Measurements from ENCODE around the gene GSG1L. TPM values are rescaled to one million over a fixed set of nuclear protein-coding genes. Genes with fewer than 3 reads are reported as not detected.

GSG1L gene
- polyA plus RNA-seq, 4 donors: 0.09 to 0.22 TPM; not detected in 2

DNA sequence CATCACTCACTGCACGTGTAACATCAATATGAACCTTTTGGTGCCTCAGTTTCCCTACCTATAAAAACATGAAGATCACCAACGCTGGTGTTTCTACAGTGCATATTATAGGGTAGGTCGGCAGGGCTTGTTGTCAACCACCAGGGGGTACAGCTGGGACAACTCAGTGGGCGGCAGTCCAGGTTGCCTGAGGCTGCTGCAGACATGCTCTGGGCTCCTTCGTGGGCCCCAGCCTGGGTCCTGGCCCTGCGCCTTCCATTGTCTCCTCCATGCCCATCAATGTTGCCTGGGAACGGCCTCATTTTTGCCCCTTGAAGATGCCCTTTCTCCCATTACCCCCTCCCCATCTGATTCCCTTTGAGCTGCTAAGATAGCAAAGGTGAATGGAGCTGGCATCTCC lies 89.8 kb downstream of the GSG1L start:
- FAIRE-seq (no peak), DNase-seq (no peak)
- Histone ChIP-seq H3K36me3 (ENCODE audit: control insufficient read depth in 3 of 3, insufficient read depth in 2 of 3, low read depth in 1 of 3, low read length in 3 of 3) (no peaks in the 10 kb centered on the region), H3K4me1 (ENCODE audit: control insufficient read depth in 3 of 3, insufficient read depth in 2 of 3, low read depth in 1 of 3, low read length in 2 of 3) (no peaks in the 10 kb centered on the region), H3K27me3 (ENCODE audit: control insufficient read depth in 3 of 3, insufficient read depth in 3 of 3, low read length in 3 of 3) (no peaks in the 10 kb centered on the region), H3K27ac (ENCODE audit: low read depth in 1 of 3, low read length in 2 of 3) (no peak overlapping the region), H3K4me3 (ENCODE audit: low read depth in 1 of 3, low read length in 3 of 3) (no peak overlapping the region), H3K9me3 (ENCODE audit: control insufficient read depth in 2 of 2, insufficient read depth in 1 of 2, low read depth in 1 of 2, low read length in 1 of 2) (no peaks in the 10 kb centered on the region)
- WGBS, 3 donors: 55 to 69% (median 62%) methylated on average over 7 of the region's 7 CpGs

DNA sequence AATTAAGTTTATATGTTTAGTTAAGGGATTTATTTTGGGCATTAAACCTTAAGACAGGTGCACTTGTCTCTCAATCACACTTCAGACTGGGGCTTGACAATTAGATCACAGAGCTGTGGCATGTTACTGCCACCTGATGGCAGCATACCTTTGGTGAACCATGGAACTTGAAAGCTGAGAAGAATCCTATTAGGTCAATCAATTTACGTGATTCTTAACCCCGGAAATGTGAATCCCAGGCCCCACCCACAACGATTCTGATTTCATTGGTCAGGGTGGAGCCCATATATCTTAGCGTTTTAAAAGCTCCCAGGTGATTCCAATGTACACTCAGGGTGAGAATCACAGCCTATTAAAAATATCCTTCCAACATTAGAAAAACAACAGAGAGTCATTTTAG lies 91.0 kb downstream of the GSG1L start:
- no peaks in the 10 kb centered on the region for H3K36me3 ChIP-seq (ENCODE audit: control insufficient read depth in 3 of 3, insufficient read depth in 2 of 3, low read depth in 1 of 3, low read length in 3 of 3)
- no peak overlapping the region for H3K4me3 ChIP-seq (ENCODE audit: low read depth in 1 of 3, low read length in 3 of 3)
- FAIRE-seq: no peak
- peak; percentile 45 to 57 for DNase-seq
- H3K27ac ChIP-seq (ENCODE audit: low read depth in 1 of 3, low read length in 2 of 3): no peak overlapping the region
- H3K9me3 ChIP-seq (ENCODE audit: control insufficient read depth in 2 of 2, insufficient read depth in 1 of 2, low read depth in 1 of 2, low read length in 1 of 2): no peaks in the 10 kb centered on the region
- H3K27me3 ChIP-seq (ENCODE audit: control insufficient read depth in 3 of 3, insufficient read depth in 3 of 3, low read length in 3 of 3): no peaks in the 10 kb centered on the region
- H3K4me1 ChIP-seq (ENCODE audit: control insufficient read depth in 3 of 3, insufficient read depth in 2 of 3, low read depth in 1 of 3, low read length in 2 of 3): no peaks in the 10 kb centered on the region
- WGBS, 3 donors: 0 to 1% (median 1%) methylated on average over 4 of the region's 4 CpGs

DNA sequence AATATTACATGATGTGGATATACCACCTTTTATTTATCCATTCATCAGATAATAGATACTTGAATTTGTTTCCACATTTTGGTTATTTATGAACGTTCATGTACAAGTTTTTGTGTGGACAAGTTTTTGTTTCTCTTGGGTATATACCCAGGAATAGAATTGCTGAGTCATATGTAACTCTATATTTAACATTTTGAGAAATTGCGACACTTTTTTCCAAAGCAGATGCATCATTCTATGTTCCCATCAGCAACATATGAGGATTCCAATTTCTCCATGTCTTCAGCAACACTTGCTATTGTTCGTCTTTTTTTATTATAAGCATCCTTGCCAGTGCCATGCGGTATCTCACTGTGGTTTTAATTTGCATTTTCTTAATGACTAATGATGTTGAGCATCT lies 93.9 kb downstream of the GSG1L start:
- no peaks in the 10 kb centered on the region for H3K27me3 ChIP-seq (ENCODE audit: control insufficient read depth in 3 of 3, insufficient read depth in 3 of 3, low read length in 3 of 3)
- FAIRE-seq (no peak), DNase-seq (no peak)
- no peak overlapping the region for H3K27ac ChIP-seq (ENCODE audit: low read depth in 1 of 3, low read length in 2 of 3)
- H3K9me3 ChIP-seq (ENCODE audit: control insufficient read depth in 2 of 2, insufficient read depth in 1 of 2, low read depth in 1 of 2, low read length in 1 of 2): no peaks in the 10 kb centered on the region
- WGBS, 3 donors: 73 to 75% (median 75%) methylated on average over 4 of the region's 4 CpGs
- no peaks in the 10 kb centered on the region for H3K36me3 ChIP-seq (ENCODE audit: control insufficient read depth in 3 of 3, insufficient read depth in 2 of 3, low read depth in 1 of 3, low read length in 3 of 3)
- no peak overlapping the region for H3K4me3 ChIP-seq (ENCODE audit: low read depth in 1 of 3, low read length in 3 of 3)
- H3K4me1 ChIP-seq (ENCODE audit: control insufficient read depth in 3 of 3, insufficient read depth in 2 of 3, low read depth in 1 of 3, low read length in 2 of 3): no peaks in the 10 kb centered on the region

DNA sequence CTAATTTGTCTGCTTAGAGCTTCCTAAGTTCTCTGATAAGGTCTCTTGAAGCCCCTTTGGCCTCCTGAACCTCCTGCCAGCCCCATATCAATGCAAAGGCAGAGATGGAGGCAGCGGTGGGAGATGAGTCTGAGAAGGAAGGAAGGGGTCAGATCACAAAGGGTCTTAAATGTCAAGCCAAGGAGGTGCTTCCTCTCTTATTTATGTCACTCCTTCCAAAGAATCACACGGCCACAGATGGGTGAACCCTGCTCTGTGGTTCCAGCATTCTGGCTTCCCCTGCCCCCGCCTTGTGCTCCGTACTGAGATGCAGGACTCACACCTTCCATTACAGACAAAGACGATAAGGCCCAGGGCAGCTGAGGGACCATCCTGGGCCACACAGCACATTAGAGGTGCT lies 96.3 kb downstream of the GSG1L start:
- no peak overlapping the region for H3K27ac ChIP-seq (ENCODE audit: low read depth in 1 of 3, low read length in 2 of 3)
- no peak overlapping the region for H3K4me3 ChIP-seq (ENCODE audit: low read depth in 1 of 3, low read length in 3 of 3)
- no peaks in the 10 kb centered on the region for H3K9me3 ChIP-seq (ENCODE audit: control insufficient read depth in 2 of 2, insufficient read depth in 1 of 2, low read depth in 1 of 2, low read length in 1 of 2)
- DNase-seq (no peak), FAIRE-seq (no peak)
- WGBS, 3 donors: 81 to 85% (median 84%) methylated on average over 5 of the region's 5 CpGs
- no peaks in the 10 kb centered on the region for H3K27me3 ChIP-seq (ENCODE audit: control insufficient read depth in 3 of 3, insufficient read depth in 3 of 3, low read length in 3 of 3)
- H3K36me3 ChIP-seq (ENCODE audit: control insufficient read depth in 3 of 3, insufficient read depth in 2 of 3, low read depth in 1 of 3, low read length in 3 of 3): no peaks in the 10 kb centered on the region
- H3K4me1 ChIP-seq (ENCODE audit: control insufficient read depth in 3 of 3, insufficient read depth in 2 of 3, low read depth in 1 of 3, low read length in 2 of 3): no peaks in the 10 kb centered on the region

DNA sequence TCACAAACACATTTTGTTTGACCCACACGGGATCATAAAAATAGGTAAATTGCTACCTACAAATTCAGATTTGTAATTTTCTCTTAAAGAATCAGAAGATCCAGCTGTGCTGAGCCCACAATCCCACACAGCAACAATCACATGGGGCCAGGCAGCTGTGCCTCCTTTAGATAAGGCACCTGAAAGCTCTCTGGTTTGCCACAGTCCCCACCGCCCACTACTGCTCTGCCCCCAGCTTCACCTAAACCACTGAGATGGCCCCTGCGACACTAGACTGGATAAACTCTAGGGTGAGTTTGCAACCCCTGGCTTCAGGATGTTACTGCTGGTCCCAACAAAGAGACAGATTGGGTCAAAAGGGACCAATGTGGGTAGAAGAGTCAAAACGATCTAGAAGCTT lies 96.8 kb downstream of the GSG1L start:
- no peak overlapping the region for H3K4me3 ChIP-seq (ENCODE audit: low read depth in 1 of 3, low read length in 3 of 3)
- WGBS, 3 donors: 80 to 88% (median 86%) methylated on average over 4 of the region's 4 CpGs
- no peaks in the 10 kb centered on the region for H3K36me3 ChIP-seq (ENCODE audit: control insufficient read depth in 3 of 3, insufficient read depth in 2 of 3, low read depth in 1 of 3, low read length in 3 of 3)
- FAIRE-seq: no peak
- peaks cover 0 to 3% of the 10 kb centered on the region in 2 donors for H3K9me3 ChIP-seq (ENCODE audit: control insufficient read depth in 2 of 2, insufficient read depth in 1 of 2, low read depth in 1 of 2, low read length in 1 of 2)
- DNase-seq: no peak
- no peak overlapping the region for H3K27ac ChIP-seq (ENCODE audit: low read depth in 1 of 3, low read length in 2 of 3)
- H3K27me3 ChIP-seq (ENCODE audit: control insufficient read depth in 3 of 3, insufficient read depth in 3 of 3, low read length in 3 of 3): no peaks in the 10 kb centered on the region
- H3K4me1 ChIP-seq (ENCODE audit: control insufficient read depth in 3 of 3, insufficient read depth in 2 of 3, low read depth in 1 of 3, low read length in 2 of 3): no peaks in the 10 kb centered on the region

DNA sequence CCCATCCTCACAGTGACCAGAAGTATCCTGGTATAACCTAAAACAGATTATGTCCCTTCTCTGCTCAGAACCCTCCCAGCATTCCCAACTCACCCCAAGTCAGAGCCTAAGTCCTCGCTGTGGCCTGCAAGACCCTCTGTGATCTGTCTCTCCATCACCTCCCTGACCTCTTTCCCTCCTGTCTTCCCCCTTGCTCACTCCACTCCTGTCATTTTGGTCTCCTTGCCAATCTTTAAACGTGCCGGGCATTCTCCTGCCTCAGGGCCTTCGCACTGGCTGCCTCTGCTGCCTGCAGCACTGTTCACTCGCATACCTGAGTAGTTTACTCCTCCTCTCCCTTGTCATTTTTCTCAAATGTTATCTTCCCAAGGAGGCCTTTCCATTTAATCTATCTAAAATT lies 97.7 kb downstream of the GSG1L start:
- Histone ChIP-seq H3K36me3 (ENCODE audit: control insufficient read depth in 3 of 3, insufficient read depth in 2 of 3, low read depth in 1 of 3, low read length in 3 of 3) (no peaks in the 10 kb centered on the region), H3K27me3 (ENCODE audit: control insufficient read depth in 3 of 3, insufficient read depth in 3 of 3, low read length in 3 of 3) (no peaks in the 10 kb centered on the region), H3K4me1 (ENCODE audit: control insufficient read depth in 3 of 3, insufficient read depth in 2 of 3, low read depth in 1 of 3, low read length in 2 of 3) (no peaks in the 10 kb centered on the region), H3K9me3 (ENCODE audit: control insufficient read depth in 2 of 2, insufficient read depth in 1 of 2, low read depth in 1 of 2, low read length in 1 of 2) (peaks cover 0 to 3% of the 10 kb centered on the region in 2 donors), H3K4me3 (ENCODE audit: low read depth in 1 of 3, low read length in 3 of 3) (no peak overlapping the region), H3K27ac (ENCODE audit: low read depth in 1 of 3, low read length in 2 of 3) (no peak overlapping the region)
- WGBS, 3 donors: 81 to 86% (median 84%) methylated on average over 5 of the region's 5 CpGs
- FAIRE-seq: no peak
- no peak for DNase-seq

DNA sequence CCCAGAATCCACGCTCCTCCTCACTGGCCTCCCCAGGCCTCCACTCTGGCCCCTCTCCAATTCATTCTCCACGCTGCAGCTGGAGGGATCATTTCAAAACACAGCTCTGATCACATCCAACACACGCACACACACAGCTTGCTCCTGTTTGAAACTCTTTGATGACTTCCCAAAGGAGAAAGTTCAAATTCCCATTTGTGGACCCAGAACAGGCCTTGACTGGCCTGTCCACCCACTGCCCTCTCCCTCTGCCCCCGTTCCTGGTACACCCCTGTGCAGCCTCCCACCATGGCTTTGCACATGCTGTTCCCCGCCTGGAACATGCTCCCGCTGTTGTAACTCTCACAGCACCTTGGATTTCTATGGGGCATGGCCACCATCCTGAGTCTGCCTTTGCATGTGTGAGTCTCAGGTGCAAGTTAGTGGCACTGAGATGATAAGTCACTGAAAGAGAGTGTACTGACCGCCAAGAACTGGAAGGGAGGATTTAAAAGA lies 100.0 kb downstream of the GSG1L start:
- no peaks in the 10 kb centered on the region for H3K36me3 ChIP-seq (ENCODE audit: control insufficient read depth in 3 of 3, insufficient read depth in 2 of 3, low read depth in 1 of 3, low read length in 3 of 3)
- H3K27ac ChIP-seq (ENCODE audit: low read depth in 1 of 3, low read length in 2 of 3): no peak overlapping the region
- no peak for FAIRE-seq
- H3K27me3 ChIP-seq (ENCODE audit: control insufficient read depth in 3 of 3, insufficient read depth in 3 of 3, low read length in 3 of 3): no peaks in the 10 kb centered on the region
- 79 to 83% (median 83%) methylated on average over 7 of the region's 7 CpGs for WGBS, 3 donors
- H3K9me3 ChIP-seq (ENCODE audit: control insufficient read depth in 2 of 2, insufficient read depth in 1 of 2, low read depth in 1 of 2, low read length in 1 of 2): peaks cover 0 to 3% of the 10 kb centered on the region in 2 donors
- DNase-seq: no peak
- H3K4me3 ChIP-seq (ENCODE audit: low read depth in 1 of 3, low read length in 3 of 3): no peak overlapping the region
- no peaks in the 10 kb centered on the region for H3K4me1 ChIP-seq (ENCODE audit: control insufficient read depth in 3 of 3, insufficient read depth in 2 of 3, low read depth in 1 of 3, low read length in 2 of 3)

DNA sequence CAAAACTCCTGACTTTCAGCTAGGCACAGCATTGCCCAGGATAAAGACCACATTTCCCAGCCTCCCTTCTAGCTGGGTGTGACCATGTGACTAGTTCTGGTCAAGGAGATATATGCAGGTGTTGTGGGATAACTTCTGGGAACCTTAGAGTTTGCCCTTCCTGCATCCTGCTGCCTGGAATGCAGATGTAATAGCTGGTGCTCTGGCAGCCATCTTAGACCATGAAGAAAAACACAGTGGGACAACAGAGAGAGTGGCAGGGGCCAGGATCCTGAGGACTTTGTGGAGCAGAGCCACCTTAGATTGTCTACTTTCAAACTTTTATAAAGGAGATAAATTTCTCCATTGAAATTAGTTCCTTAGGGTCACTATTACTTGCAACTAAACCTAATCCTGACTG lies 101.3 kb downstream of the GSG1L start:
- FAIRE-seq (no peak), DNase-seq (no peak)
- Histone ChIP-seq H3K36me3 (ENCODE audit: control insufficient read depth in 3 of 3, insufficient read depth in 2 of 3, low read depth in 1 of 3, low read length in 3 of 3) (no peaks in the 10 kb centered on the region), H3K4me3 (ENCODE audit: low read depth in 1 of 3, low read length in 3 of 3) (no peak overlapping the region), H3K4me1 (ENCODE audit: control insufficient read depth in 3 of 3, insufficient read depth in 2 of 3, low read depth in 1 of 3, low read length in 2 of 3) (no peaks in the 10 kb centered on the region), H3K9me3 (ENCODE audit: control insufficient read depth in 2 of 2, insufficient read depth in 1 of 2, low read depth in 1 of 2, low read length in 1 of 2) (peaks cover 0 to 3% of the 10 kb centered on the region in 2 donors), H3K27ac (ENCODE audit: low read depth in 1 of 3, low read length in 2 of 3) (no peak overlapping the region), H3K27me3 (ENCODE audit: control insufficient read depth in 3 of 3, insufficient read depth in 3 of 3, low read length in 3 of 3) (peaks cover 0 to 2% (median 0%) of the 10 kb centered on the region in 3 donors)

DNA sequence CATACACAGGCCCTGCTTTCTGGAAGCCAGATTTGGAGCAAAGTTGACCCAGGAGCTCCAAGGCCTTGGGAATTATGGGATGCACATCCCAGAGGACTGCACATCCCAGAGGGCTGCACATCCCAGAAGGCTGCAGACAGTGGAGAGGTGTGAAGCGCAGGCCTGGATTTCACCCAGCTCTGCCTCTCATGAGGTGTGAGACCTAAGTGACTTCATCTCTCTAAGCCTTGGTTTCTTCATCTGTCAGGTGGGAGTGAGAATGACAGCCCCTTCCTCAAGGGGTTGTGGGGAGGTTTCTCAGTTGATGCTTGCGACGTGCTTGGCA lies 102.3 kb downstream of the GSG1L start:
- peaks cover 0 to 3% of the 10 kb centered on the region in 2 donors for H3K9me3 ChIP-seq (ENCODE audit: control insufficient read depth in 2 of 2, insufficient read depth in 1 of 2, low read depth in 1 of 2, low read length in 1 of 2)
- H3K27me3 ChIP-seq (ENCODE audit: control insufficient read depth in 3 of 3, insufficient read depth in 3 of 3, low read length in 3 of 3): peaks cover 0 to 2% (median 0%) of the 10 kb centered on the region in 3 donors
- no peaks in the 10 kb centered on the region for H3K4me1 ChIP-seq (ENCODE audit: control insufficient read depth in 3 of 3, insufficient read depth in 2 of 3, low read depth in 1 of 3, low read length in 2 of 3)
- H3K27ac ChIP-seq (ENCODE audit: low read depth in 1 of 3, low read length in 2 of 3): no peak overlapping the region
- FAIRE-seq (no peak), DNase-seq (no peak)
- H3K4me3 ChIP-seq (ENCODE audit: low read depth in 1 of 3, low read length in 3 of 3): no peak overlapping the region
- WGBS, 3 donors: 85 to 96% (median 94%) methylated on average over 3 of the region's 3 CpGs
- no peaks in the 10 kb centered on the region for H3K36me3 ChIP-seq (ENCODE audit: control insufficient read depth in 3 of 3, insufficient read depth in 2 of 3, low read depth in 1 of 3, low read length in 3 of 3)
